Effector CD4-positive, alpha-beta T cell (primary cell): ENCODE data around the gene ZFYVE27.

Experiments
- DNase-seq: peaks from one replicate; pipeline ENCODE4 v3.0.0-alpha.2; 2020

The ZFYVE27 gene

DNA sequence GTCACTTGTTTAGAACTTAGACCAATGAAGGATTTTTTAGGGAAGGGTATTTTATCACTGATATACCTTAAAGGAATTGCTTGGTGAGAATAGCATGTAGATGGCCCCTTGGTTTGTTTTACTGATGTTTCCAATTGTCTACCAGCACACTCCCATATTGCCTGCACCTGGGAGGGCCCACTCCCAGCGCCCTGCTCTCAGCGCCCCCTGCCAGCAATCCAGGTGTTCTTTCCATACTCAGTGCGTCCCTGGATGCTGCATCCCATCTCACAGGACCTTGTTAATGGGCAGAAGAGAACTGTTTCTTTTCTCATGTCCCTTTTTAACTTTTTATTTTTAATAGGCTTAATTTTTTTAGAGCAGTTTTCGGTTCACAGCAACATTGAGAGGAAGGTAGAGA is 59.0 kb downstream of the ZFYVE27 start:
- no peak for DNase-seq

DNA sequence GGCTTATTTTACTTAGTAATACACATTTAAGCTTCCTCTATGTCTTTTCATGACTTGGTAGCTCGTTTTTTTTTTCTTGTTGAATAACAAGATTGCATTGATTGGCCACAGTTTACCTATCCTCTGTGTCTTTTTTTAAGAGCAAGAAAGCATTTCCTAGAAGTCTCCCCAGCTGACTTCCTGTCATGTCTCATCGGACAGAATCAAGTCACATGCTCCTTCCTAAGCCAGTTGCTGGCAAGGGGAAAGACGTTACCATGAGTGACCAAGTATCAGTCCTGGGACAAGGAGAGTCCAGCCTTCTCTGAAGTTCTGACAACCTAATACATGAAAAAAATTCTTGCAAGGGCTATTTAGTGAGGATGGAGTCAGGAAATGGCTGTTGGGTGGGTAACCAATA is 59.7 kb downstream of the ZFYVE27 start:
- DNase-seq = no peak

GRCh38 chr10:97798958-97799610 is 62.2 kb downstream of the ZFYVE27 start:
- no peak for DNase-seq

GRCh38 chr10:97800474-97800873 is 63.5 kb downstream of the ZFYVE27 start:
- DNase-seq = no peak

GRCh38 chr10:97801422-97801821 is 64.5 kb downstream of the ZFYVE27 start:
- no peak for DNase-seq

GRCh38 chr10:97805096-97805884 is 68.4 kb downstream of the ZFYVE27 start:
- no peak for DNase-seq

DNA sequence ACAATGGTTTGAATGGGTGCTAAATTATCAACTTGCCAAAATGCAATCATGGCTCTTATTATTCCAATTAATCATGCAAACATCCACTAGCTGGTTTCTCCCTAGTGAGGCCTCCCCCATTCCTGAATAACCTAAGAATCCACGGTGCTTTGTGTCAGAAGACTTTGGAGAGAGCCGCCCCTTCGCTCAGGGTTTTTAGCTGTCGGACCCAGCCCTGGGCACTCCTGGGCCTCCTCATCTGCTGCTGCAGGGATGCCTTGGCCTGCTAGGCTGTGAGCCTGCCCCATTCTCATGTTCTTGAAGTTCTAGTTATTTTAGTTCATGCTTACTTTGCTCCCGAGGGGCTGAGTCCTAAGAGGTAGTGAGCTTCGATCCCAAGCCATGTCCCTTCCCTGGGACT is 69.0 kb downstream of the ZFYVE27 start:
- DNase-seq = no peak

- no peak for DNase-seq
Measured at GRCh38 chr10:97810446-97810845, 73.5 kb downstream of the ZFYVE27 start.
